Astrocyte (in vitro differentiated cells and primary cell): ENCODE measurements around the gene DCAF15.

Source experiments
- EZH2 ChIP-seq: IDR thresholded peaks from 2 replicates; pipeline ENCODE4 v1.6.1; 2012; ENCODE audit warnings: mild to moderate bottlenecking, low read length, inconsistent platforms; ENCODE audit not compliant: insufficient read depth
- TF ChIP-seq, protein P1 (sequence below): IDR thresholded peaks from 2 replicates; pipeline ENCODE4 v1.5.1; 2011; ENCODE audit warnings: low read depth, mild to moderate bottlenecking, inconsistent platforms, low read length, moderate library complexity; ENCODE audit not compliant: insufficient read depth

DNA sequence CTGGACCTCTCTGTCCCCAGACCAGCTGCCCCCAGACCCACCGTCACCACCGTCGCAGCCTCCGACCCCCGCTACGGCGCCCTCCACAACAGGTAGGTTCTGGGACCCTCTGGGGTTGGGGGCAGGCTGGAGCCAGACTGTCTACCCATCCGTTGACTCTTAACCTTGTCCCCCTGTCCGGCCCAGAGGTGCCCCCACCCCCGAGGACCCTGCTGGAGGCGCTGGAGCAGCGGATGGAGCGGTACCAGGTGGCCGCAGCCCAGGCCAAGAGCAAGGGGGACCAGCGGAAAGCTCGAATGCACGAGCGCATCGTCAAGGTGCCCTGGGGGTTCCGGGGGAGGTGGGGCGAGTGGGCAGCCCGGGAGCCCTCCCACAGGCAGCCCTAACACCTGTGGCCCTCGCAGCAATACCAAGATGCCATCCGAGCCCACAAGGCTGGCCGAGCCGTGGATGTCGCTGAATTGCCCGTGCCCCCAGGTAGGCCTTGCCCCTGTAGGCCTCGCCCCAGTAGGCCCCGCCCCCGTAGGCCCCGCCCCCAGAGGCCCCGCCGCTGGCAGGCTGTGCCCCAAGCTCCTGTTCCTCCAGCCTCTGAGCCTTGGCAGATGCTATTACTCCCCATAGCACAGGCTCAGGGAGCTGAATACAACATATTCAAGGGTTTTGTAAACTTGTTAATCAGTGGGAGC is 33.4 kb upstream of the DCAF15 start:
- TF ChIP-seq, protein P1, sequence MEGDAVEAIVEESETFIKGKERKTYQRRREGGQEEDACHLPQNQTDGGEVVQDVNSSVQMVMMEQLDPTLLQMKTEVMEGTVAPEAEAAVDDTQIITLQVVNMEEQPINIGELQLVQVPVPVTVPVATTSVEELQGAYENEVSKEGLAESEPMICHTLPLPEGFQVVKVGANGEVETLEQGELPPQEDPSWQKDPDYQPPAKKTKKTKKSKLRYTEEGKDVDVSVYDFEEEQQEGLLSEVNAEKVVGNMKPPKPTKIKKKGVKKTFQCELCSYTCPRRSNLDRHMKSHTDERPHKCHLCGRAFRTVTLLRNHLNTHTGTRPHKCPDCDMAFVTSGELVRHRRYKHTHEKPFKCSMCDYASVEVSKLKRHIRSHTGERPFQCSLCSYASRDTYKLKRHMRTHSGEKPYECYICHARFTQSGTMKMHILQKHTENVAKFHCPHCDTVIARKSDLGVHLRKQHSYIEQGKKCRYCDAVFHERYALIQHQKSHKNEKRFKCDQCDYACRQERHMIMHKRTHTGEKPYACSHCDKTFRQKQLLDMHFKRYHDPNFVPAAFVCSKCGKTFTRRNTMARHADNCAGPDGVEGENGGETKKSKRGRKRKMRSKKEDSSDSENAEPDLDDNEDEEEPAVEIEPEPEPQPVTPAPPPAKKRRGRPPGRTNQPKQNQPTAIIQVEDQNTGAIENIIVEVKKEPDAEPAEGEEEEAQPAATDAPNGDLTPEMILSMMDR: no peak
- no peak for TF ChIP-seq EZH2
